Right lobe of liver (tissue), 6 donors: ENCODE results near the gene LGI2. TPM values are rescaled to one million over a fixed set of nuclear protein-coding genes. Genes with fewer than 3 reads are reported as not detected.
A peak's percentile ranks its signal among the peaks of the same experiment; 100 is the strongest.
"Not testable (repeated sequence)": the region's sequence is repeated elsewhere in the genome, so short reads cannot be mapped to it uniquely, and the experiment has no call there.

Experiments
- ATAC-seq, 4 donors: fragments of 200-7000 bp; cut with Tn5 transposase; one replicate each; pipeline ENCODE4 v1.9.1; 2020; ENCODE audit warnings: mild to moderate bottlenecking in 4 of 4, moderate library complexity in 4 of 4
- DNase-seq, 3 donors: peaks; one replicate each; pipeline ENCODE4 v3.0.0-alpha.2; 2020
- H3K27ac ChIP-seq, 3 donors: fragments of 200-600 bp; one replicate each; pipeline ENCODE4 v1.8.0; 2022
- H3K27me3 ChIP-seq, 2 donors: fragments of 200-600 bp; one replicate each; pipeline ENCODE4 v1.8.0; 2022
- H3K36me3 ChIP-seq, 4 donors: fragments of 200-600 bp; sonication (generic) in 1 of 4; one replicate each; pipeline versions ENCODE4 v1.5.1 to v1.8.0; 2017 to 2022; ENCODE audit warnings: control low read depth in 1 of 4
- H3K4me1 ChIP-seq, 4 donors: fragments of 200-600 bp; sonication (generic) in 1 of 4; one replicate each; pipeline versions ENCODE4 v1.5.1 to v1.8.0; 2017 to 2022; ENCODE audit warnings: control low read depth in 1 of 4
- H3K4me3 ChIP-seq, 3 donors: fragments of 200-600 bp; one replicate each; pipeline ENCODE4 v1.8.0; 2022
- H3K9me3 ChIP-seq, 4 donors: fragments of 200-600 bp; sonication (generic) in 1 of 4; one replicate each; pipeline versions ENCODE4 v1.5.1 to v1.8.0; 2017 to 2022; ENCODE audit warnings: control low read depth in 1 of 4
- CTCF ChIP-seq, 4 donors: fragments of 200-600 bp in 3 of 4; fragments of 450-650 bp in 1 of 4; IDR thresholded peaks; one replicate each; pipeline versions ENCODE4 v1.5.1 to v1.8.0; 2016 to 2022; ENCODE audit warnings: antibody characterized with exemption in 4 of 4, mild to moderate bottlenecking in 2 of 4
- POLR2A ChIP-seq: fragments of 450-650 bp; IDR thresholded peaks from one replicate; pipeline ENCODE4 v1.6.1; 2017; ENCODE audit warnings: antibody characterized with exemption, mild to moderate bottlenecking
- WGBS: methylation state at CpG from one replicate; pipeline ENCODE4 v1.1.6; 2018; ENCODE audit warnings: low coverage, low lambda C conversion rate; ENCODE audit not compliant: insufficient coverage; ENCODE audit errors: missing lambda C conversion rate; 5-methylcytosine and 5-hydroxymethylcytosine counted together
- intact Hi-C, 2 donors: fragments of 100-400 bp; cut with DNase I; formaldehyde crosslinking; loops; one replicate each; pipeline versions ENCODE4 v1.11.2 to v1.14.1; 2022
- total RNA-seq, 6 experiments: library from RNA; depleted of rRNA in 2 of 6; stranded (reverse); fragments of >200 nt in 2 of 6; fragmentation: NEBNext Ultra II Directional in 3 of 6; extraction: Animal tissue kit (Norgen Biotek cat#: 25700) in 3 of 6; gene quantifications; one replicate each; pipeline versions ENCODE4 v1.1.0 to v1.2.4, GENCODE V29; 2016 to 2023
- donor health status: DM: no; HTN: yes; CAD: no.
- donor health status: DM: no; HTN: no; CAD: no.
- donor health status: DM: no; HTN: no; CAD: no.
- donor health status: DM: no; HTN: yes; CAD: no.
- donor health status: DM: no; HTN: yes; CAD: no.

LGI2 gene
- total RNA-seq, 6 experiments from 2014 or later: 0.05 to 0.38 (median 0.22) TPM; not detected in 2

DNA sequence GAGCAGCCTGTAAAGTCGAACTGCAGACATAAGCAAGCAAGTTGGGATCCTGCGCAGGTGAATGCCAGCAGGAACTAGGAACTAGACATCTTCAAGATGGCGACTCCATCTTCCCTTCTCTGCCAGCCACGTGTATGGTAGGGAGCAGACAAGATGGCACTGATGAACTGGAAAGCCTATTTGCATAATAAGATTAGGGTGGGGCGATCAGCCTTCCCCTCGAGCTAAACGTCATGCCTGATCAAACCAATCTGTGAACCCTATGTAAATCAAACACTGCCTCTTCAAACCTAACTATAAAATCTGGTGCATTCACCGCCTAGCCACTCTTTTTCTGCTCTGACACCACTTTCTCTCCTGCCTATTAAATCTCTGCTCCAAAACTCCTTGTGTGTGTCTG, 28.1 kb upstream of the LGI2 start:
- H3K4me3 ChIP-seq: no peak overlapping the region
- H3K27me3 ChIP-seq: no peaks in the 10 kb centered on the region
- H3K27ac ChIP-seq: no peak overlapping the region
- no peaks in the 10 kb centered on the region for H3K36me3 ChIP-seq
- TF ChIP-seq POLR2A: no peak
- no peak for TF ChIP-seq CTCF (IDR thresholded peaks at IDR 0.05)
- intact Hi-C loops: no loop called here
- no peaks in the 10 kb centered on the region for H3K9me3 ChIP-seq
- 78% methylated on average over 5 of the region's 8 CpGs for WGBS
- DNase-seq: no peak
- no peaks in the 10 kb centered on the region for H3K4me1 ChIP-seq
- ATAC-seq: no peak

DNA sequence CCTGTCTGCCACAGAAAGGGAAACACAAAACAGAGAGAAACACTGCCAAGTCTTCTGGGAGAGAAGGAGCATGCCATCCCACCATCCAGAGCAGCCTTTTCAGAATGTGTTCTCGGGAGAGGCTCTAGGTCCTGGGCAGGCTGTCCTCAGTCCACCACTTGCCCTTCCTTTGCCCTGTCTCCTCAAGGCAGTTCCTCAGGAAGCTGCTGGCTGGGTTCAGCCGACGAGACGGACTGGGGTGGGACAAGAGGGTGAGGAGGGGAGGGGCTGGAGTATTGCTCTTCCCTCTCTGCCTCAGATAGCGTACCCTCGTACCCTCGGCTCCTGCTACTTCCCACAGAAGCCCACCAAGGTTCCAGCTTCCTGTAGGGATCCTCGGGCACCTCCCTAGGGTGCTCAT, 26.6 kb upstream of the LGI2 start:
- intact Hi-C loops: no loop called here
- H3K9me3 ChIP-seq: no peaks in the 10 kb centered on the region
- H3K27ac ChIP-seq: no peak overlapping the region
- H3K4me3 ChIP-seq: no peak overlapping the region
- ATAC-seq (peak in 3 of 4 donors; percentile 39 to 68 (median 55)), DNase-seq (no peak)
- no peaks in the 10 kb centered on the region for H3K36me3 ChIP-seq
- H3K4me1 ChIP-seq: no peaks in the 10 kb centered on the region
- no peak for TF ChIP-seq CTCF (IDR thresholded peaks at IDR 0.05)
- no peak for TF ChIP-seq POLR2A
- no peaks in the 10 kb centered on the region for H3K27me3 ChIP-seq
- 5% methylated on average over 5 of the region's 8 CpGs for WGBS

DNA sequence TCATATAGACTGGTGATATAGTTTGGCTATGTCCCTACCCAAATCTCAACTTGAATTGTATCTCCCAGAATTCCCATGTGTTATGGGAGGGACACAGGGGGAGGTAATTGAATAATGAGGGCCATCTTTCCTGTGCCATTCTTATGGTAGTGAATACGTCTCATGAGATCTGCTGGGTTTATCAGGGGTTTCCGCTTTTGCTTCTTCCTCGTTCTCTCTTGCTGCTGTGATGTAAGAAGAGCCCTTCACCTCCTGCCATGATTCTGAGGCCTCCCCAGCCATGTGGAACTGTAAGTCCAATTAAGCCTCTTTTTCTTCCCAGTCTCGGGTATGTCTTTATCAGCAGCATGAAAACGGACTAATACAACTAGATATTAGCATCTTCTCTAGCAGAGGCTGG, 21.3 kb upstream of the LGI2 start:
- H3K27ac ChIP-seq, H3K4me3 ChIP-seq, H3K36me3 ChIP-seq, DNase-seq, H3K4me1 ChIP-seq, ATAC-seq, intact Hi-C loops, H3K9me3 ChIP-seq, H3K27me3 ChIP-seq: not testable (repeated sequence)
- 51% methylated on average over 3 of the region's 5 CpGs for WGBS

- no peaks in the 10 kb centered on the region for H3K27me3 ChIP-seq
- H3K4me3 ChIP-seq: no peak overlapping the region
- TF ChIP-seq CTCF (IDR thresholded peaks at IDR 0.05) (no peak), POLR2A (no peak)
- H3K27ac ChIP-seq: no peak overlapping the region
- ATAC-seq (no peak), DNase-seq (no peak)
- intact Hi-C loops: no loop called here
- 79% methylated on average over 1 of the region's 1 CpG for WGBS
- no peaks in the 10 kb centered on the region for H3K36me3 ChIP-seq
- no peaks in the 10 kb centered on the region for H3K9me3 ChIP-seq
- no peaks in the 10 kb centered on the region for H3K4me1 ChIP-seq
Observed at GRCh38 chr4:25051534-25051933, 20.8 kb upstream of the LGI2 start.

GRCh38 chr4:25050370-25051078, 19.8 kb upstream of the LGI2 start:
- TF ChIP-seq POLR2A (no peak), CTCF (IDR thresholded peaks at IDR 0.05) (no peak)
- DNase-seq (no peak), ATAC-seq (no peak)
- no peaks in the 10 kb centered on the region for H3K4me1 ChIP-seq
- H3K9me3 ChIP-seq: no peaks in the 10 kb centered on the region
- intact Hi-C loops: no loop called here
- WGBS: 62% methylated on average over 5 of the region's 5 CpGs
- H3K27ac ChIP-seq: no peak overlapping the region
- no peak overlapping the region for H3K4me3 ChIP-seq
- H3K27me3 ChIP-seq: no peaks in the 10 kb centered on the region
- no peaks in the 10 kb centered on the region for H3K36me3 ChIP-seq
